ENCODE measurements around the gene MYO1D. TPM values are rescaled to one million over a fixed set of nuclear protein-coding genes. Genes with fewer than 3 reads are reported as not detected.

The MYO1D gene
- total and polyA plus RNA-seq, 8 donors = 16.7 to 43.0 (median 29.4) TPM

- no peak overlapping the region for H3K27ac ChIP-seq
- H3K27me3 ChIP-seq = no peaks in the 10 kb centered on the region
- no peaks in the 10 kb centered on the region for H3K36me3 ChIP-seq
- no peaks in the 10 kb centered on the region for H3K4me1 ChIP-seq
- H3K9me3 ChIP-seq = no peaks in the 10 kb centered on the region
- WGBS, 2 donors = 67 to 70% methylated on average over 5 of the region's 5 CpGs
- intact Hi-C loops (cut with DNase I) = no loop called here
- TF ChIP-seq CTCF (IDR thresholded peaks at IDR 0.05) = no peak
- no peak overlapping the region for H3K4me3 ChIP-seq
- FAIRE-seq (no peak), DNase-seq (no peak), ATAC-seq (peak in 1 of 4 donors; percentile 14)
Observed at GRCh38 chr17:32763855-32764439, 113.0 kb downstream of the MYO1D start.

- peaks cover 0 to 5% (median 0%) of the 10 kb centered on the region in 3 donors for H3K4me1 ChIP-seq
- FAIRE-seq (peak; percentile 23), DNase-seq (no peak), ATAC-seq (no peak)
- no peak overlapping the region for H3K27ac ChIP-seq
- H3K9me3 ChIP-seq = no peaks in the 10 kb centered on the region
- no peaks in the 10 kb centered on the region for H3K36me3 ChIP-seq
- no peak overlapping the region for H3K4me3 ChIP-seq
- TF ChIP-seq CTCF (IDR thresholded peaks at IDR 0.05) = no peak
- H3K27me3 ChIP-seq = no peaks in the 10 kb centered on the region
- intact Hi-C loops (cut with DNase I) = loop anchor here in 2 of 3 donors (5.0 to 10.0 kb wide), 3 partner anchors 102 to 277 kb away; partner anchors contain the start of gene CDK5R1 (in 1 of the 2)
Observed at GRCh38 chr17:32759476-32759875, 117.4 kb downstream of the MYO1D start.

GRCh38 chr17:32757963-32758362 is 119.0 kb downstream of the MYO1D start:
- Histone ChIP-seq H3K9me3 (no peaks in the 10 kb centered on the region), H3K4me3 (no peak overlapping the region), H3K36me3 (no peaks in the 10 kb centered on the region), H3K4me1 (peaks cover 0 to 5% (median 0%) of the 10 kb centered on the region in 3 donors), H3K27ac (no peak overlapping the region), H3K27me3 (no peaks in the 10 kb centered on the region)
- intact Hi-C loops (cut with DNase I) = loop anchor here in 2 of 3 donors (5.0 to 10.0 kb wide), 3 partner anchors 101 to 276 kb away; partner anchors contain the start of gene CDK5R1 (in 1 of the 2)
- TF ChIP-seq CTCF (IDR thresholded peaks at IDR 0.05) = no peak
- FAIRE-seq (no peak), ATAC-seq (no peak), DNase-seq (no peak)
- WGBS, 2 donors = 50 to 72% methylated on average over 1 of the region's 1 CpG

- Histone ChIP-seq H3K4me3 (no peak overlapping the region), H3K4me1 (peaks cover 0 to 5% (median 0%) of the 10 kb centered on the region in 3 donors), H3K36me3 (no peaks in the 10 kb centered on the region), H3K27me3 (no peaks in the 10 kb centered on the region), H3K27ac (no peak overlapping the region), H3K9me3 (no peaks in the 10 kb centered on the region)
- intact Hi-C loops (cut with DNase I) = loop anchor here in 2 of 3 donors (5.0 to 10.0 kb wide), 3 partner anchors 99 to 274 kb away; partner anchors contain the start of gene CDK5R1 (in 1 of the 2)
- WGBS, 2 donors = 94 to 95% methylated on average over 1 of the region's 1 CpG
- ATAC-seq = no peak
- DNase-seq = no peak
- TF ChIP-seq CTCF (IDR thresholded peaks at IDR 0.05) = no peak
- no peak for FAIRE-seq
Observed at GRCh38 chr17:32756696-32757095, 120.2 kb downstream of the MYO1D start.

All from pancreas (tissue), 10 donors.